PC-9 (cell line): ENCODE results near the gene KCNG1. TPM values are rescaled to one million over a fixed set of nuclear protein-coding genes. Genes with fewer than 3 reads are reported as not detected.
A peak's percentile ranks its signal among the peaks of the same experiment; 100 is the strongest.

Experiments
- BruUV-seq: library from RNA; stranded (reverse); fragments of 400-500 nt; replicated peaks from 2 replicates; lab custom pipeline; 2021; lab: Mats Ljungman, UMichigan
- CTCF ChIA-PET: fragments of 300-600 bp; sonication (Branson Sonifier 250); formaldehyde crosslinking; loops from one replicate; lab custom pipeline; 2022; ENCODE audit warnings: antibody characterized with exemption; lab: Charles Lee
- POLR2A ChIA-PET: fragments of 300-600 bp; sonication (Branson Sonifier 250); formaldehyde crosslinking; loops from one replicate; lab custom pipeline; 2022; ENCODE audit warnings: antibody characterized with exemption; ENCODE audit not compliant: unreplicated experiment; lab: Charles Lee
- DNase-seq, 2 experiments: peaks; one replicate each; pipeline versions ENCODE4 v3.0.0 to v3.0.0-alpha.2; 2015 to 2022; ENCODE audit warnings: mixed read lengths in 1 of 2
- H2AFZ ChIP-seq: fragments of 200-600 bp; sonication (generic); 2 replicates; pipeline ENCODE4 v1.8.1; 2017; ENCODE audit warnings: antibody characterized with exemption
- H3F3A ChIP-seq: fragments of 200-600 bp; sonication (generic); 2 replicates; pipeline ENCODE4 v1.8.1; 2017; ENCODE audit warnings: antibody characterized with exemption, mild to moderate bottlenecking, low read depth; ENCODE audit not compliant: insufficient read depth
- H3K27ac ChIP-seq: fragments of 200-600 bp; sonication (generic); 2 replicates; pipeline ENCODE4 v1.6.1; 2016; ENCODE audit warnings: mixed run types
- H3K27me3 ChIP-seq: fragments of 200-600 bp; sonication (generic); 2 replicates; pipeline ENCODE4 v1.6.1; 2016; ENCODE audit warnings: low read depth, mixed run types; ENCODE audit not compliant: insufficient read depth
- H3K36me3 ChIP-seq: fragments of 200-600 bp; sonication (generic); 2 replicates; pipeline ENCODE4 v1.6.1; 2016; ENCODE audit warnings: low read depth, mixed run types
- H3K4me1 ChIP-seq: fragments of 200-600 bp; sonication (generic); replicated peaks from 2 replicates; pipeline ENCODE4 v1.6.1; 2016; ENCODE audit warnings: mixed run types; ENCODE audit not compliant: insufficient read depth
- H3K4me2 ChIP-seq: fragments of 200-600 bp; sonication (generic); 2 replicates; pipeline ENCODE4 v1.6.1; 2017; ENCODE audit warnings: mixed run types
- H3K4me3 ChIP-seq: fragments of 200-600 bp; sonication (generic); 2 replicates; pipeline ENCODE4 v1.6.1; 2016; ENCODE audit warnings: mixed run types
- H3K79me2 ChIP-seq: fragments of 200-600 bp; sonication (generic); 2 replicates; pipeline ENCODE4 v1.6.1; 2017; ENCODE audit warnings: low read depth, mixed run types
- H3K9me2 ChIP-seq: fragments of 200-600 bp; sonication (generic); 2 replicates; pipeline ENCODE4 v1.8.1; 2017; ENCODE audit warnings: mild to moderate bottlenecking; ENCODE audit not compliant: insufficient read depth
- H3K9me3 ChIP-seq: fragments of 200-600 bp; sonication (generic); 2 replicates; pipeline ENCODE4 v1.8.1; 2016; ENCODE audit warnings: low read depth; ENCODE audit not compliant: insufficient read depth
- H4K20me1 ChIP-seq: fragments of 200-600 bp; sonication (generic); 2 replicates; pipeline ENCODE4 v1.8.1; 2017; ENCODE audit not compliant: insufficient read depth
- EZH2 ChIP-seq: fragments of 200-600 bp; sonication (generic); IDR thresholded peaks from 2 replicates; pipeline ENCODE4 v1.8.0; 2017; ENCODE audit warnings: antibody characterized with exemption, low read depth
- intact Hi-C: fragments of 100-400 bp; cut with micrococcal nuclease; formaldehyde crosslinking; loops from one replicate; pipeline ENCODE4 v1.10.0; 2022; ENCODE audit not compliant: unreplicated experiment
- total RNA-seq: library from RNA; stranded (reverse); gene quantifications from 2 replicates; pipeline ENCODE4 v1.2.3, GENCODE V29; 2021
- TF ChIP-seq, protein P1 (sequence below): fragments of 200-600 bp; sonication (generic); conservative IDR thresholded peaks from 2 replicates; pipeline ENCODE4 v1.6.1; 2017; ENCODE audit warnings: mixed run types, antibody characterized with exemption, mild to moderate bottlenecking, moderate library complexity

KCNG1 gene
- total RNA-seq, 1 experiment from 2014 or later: not detected

DNA sequence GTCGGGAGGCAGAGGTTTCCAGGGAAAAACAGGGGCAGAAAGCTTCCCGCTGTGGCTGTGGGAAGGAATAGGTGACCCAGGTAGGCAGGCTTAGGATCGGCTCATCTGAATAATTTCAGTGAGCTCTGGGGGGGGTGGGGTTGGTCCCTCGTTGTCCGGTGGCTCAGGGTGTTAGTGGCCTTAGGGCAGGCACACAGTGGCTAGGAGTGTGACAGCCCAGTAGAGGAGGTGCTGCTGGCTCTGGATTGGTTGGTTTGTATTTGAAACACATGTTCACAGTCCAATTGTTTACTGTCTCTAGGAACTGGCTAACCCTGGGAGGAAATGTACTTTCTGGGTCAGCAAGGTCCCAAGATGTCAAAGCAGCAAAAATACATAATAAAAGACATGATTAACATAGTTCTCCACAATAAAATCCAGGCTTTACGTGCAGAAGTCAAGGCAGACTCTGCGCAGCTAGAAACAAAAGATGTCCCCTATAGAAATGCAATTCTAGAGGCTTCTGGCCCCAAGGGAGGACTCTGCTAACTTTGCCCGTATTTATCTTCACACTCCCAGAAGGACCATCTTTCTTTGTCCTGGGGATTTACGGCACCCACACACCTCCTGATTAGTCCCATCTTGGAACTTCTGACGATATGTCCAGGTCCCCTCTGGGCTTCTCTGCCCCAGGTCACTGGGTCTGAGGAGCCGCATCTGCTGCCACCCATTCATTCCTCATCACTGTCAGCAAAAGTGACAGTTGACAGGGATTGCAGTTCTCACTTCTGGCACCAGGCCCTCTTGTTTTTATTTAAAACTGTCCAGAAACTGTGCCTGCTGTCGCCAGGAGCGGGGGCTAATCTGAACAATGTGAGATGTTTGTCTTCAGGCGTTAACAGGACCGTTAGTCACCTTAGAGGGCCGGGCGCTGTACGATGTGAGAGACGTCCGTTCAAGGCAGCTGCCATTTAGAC, 45.6 kb downstream of the KCNG1 start:
- intact Hi-C loops: no loop called here
- Histone ChIP-seq H3K36me3 (no peaks in the 10 kb centered on the region), H4K20me1 (no peaks in the 10 kb centered on the region), H3K27me3 (peaks cover 9% of the 10 kb centered on the region; the same call in 1 of the 2 replicates), H3F3A (peaks cover 14% of the 10 kb centered on the region), H3K79me2 (no peaks in the 10 kb centered on the region), H3K9me3 (no peaks in the 10 kb centered on the region), H3K9me2 (no peaks in the 10 kb centered on the region), H3K4me1 (peaks cover 7% of the 10 kb centered on the region), H2AFZ (no peak overlapping the region), H3K4me2 (no peak overlapping the region), H3K4me3 (no peak overlapping the region), H3K27ac (no peak overlapping the region)
- TF ChIP-seq EZH2: no peak
- TF ChIP-seq, protein P1, sequence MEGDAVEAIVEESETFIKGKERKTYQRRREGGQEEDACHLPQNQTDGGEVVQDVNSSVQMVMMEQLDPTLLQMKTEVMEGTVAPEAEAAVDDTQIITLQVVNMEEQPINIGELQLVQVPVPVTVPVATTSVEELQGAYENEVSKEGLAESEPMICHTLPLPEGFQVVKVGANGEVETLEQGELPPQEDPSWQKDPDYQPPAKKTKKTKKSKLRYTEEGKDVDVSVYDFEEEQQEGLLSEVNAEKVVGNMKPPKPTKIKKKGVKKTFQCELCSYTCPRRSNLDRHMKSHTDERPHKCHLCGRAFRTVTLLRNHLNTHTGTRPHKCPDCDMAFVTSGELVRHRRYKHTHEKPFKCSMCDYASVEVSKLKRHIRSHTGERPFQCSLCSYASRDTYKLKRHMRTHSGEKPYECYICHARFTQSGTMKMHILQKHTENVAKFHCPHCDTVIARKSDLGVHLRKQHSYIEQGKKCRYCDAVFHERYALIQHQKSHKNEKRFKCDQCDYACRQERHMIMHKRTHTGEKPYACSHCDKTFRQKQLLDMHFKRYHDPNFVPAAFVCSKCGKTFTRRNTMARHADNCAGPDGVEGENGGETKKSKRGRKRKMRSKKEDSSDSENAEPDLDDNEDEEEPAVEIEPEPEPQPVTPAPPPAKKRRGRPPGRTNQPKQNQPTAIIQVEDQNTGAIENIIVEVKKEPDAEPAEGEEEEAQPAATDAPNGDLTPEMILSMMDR: no peak
- POLR2A ChIA-PET: no interaction called here
- CTCF ChIA-PET: no interaction called here
- peak in 1 of 2 experiments; percentile 29 for DNase-seq
- no TSS peak for BruUV-seq

DNA sequence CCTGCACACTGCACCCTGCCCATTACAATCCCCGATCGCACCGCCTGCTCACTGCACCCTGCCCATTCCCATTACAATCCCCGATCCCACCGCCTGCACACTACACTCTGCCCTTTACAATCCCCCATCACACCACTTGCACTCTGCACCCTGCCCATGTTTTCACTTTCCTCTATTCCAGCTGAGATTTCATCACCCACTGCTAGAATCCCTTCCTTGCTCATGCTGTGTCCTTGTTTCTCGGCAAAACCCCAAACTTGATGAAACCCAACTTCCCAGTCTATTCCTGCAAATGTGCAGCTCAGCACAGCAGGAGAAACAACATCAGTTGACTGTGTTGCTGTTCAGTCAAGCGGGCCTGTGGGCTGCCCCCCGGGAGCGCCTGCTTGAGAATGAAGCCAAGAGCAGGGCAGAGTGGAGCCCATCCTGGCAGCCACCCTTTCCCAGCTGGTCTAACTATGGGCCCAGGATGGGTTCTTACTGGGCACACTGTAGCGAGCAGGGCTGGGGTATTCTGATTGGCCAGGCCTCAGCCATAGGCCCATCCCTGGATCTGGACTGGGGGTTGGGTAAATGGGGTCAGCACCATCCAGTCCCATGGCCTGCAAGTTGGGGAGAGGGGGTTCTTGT, 47.1 kb downstream of the KCNG1 start:
- no peak overlapping the region for H2AFZ ChIP-seq
- peaks cover 7% of the 10 kb centered on the region for H3K4me1 ChIP-seq
- peaks cover 13% of the 10 kb centered on the region for H3F3A ChIP-seq
- H4K20me1 ChIP-seq: no peaks in the 10 kb centered on the region
- H3K27ac ChIP-seq: no peak overlapping the region
- intact Hi-C loops: no loop called here
- H3K36me3 ChIP-seq: no peaks in the 10 kb centered on the region
- CTCF ChIA-PET: no interaction called here
- H3K9me2 ChIP-seq: no peaks in the 10 kb centered on the region
- H3K9me3 ChIP-seq: no peaks in the 10 kb centered on the region
- peaks cover 9% of the 10 kb centered on the region; the same call in 1 of the 2 replicates for H3K27me3 ChIP-seq
- POLR2A ChIA-PET: no interaction called here
- H3K79me2 ChIP-seq: no peaks in the 10 kb centered on the region
- no peak overlapping the region for H3K4me3 ChIP-seq
- DNase-seq: no peak
- no TSS peak for BruUV-seq
- TF ChIP-seq, protein P1: no peak
- no peak for TF ChIP-seq EZH2
- no peak overlapping the region for H3K4me2 ChIP-seq

DNA sequence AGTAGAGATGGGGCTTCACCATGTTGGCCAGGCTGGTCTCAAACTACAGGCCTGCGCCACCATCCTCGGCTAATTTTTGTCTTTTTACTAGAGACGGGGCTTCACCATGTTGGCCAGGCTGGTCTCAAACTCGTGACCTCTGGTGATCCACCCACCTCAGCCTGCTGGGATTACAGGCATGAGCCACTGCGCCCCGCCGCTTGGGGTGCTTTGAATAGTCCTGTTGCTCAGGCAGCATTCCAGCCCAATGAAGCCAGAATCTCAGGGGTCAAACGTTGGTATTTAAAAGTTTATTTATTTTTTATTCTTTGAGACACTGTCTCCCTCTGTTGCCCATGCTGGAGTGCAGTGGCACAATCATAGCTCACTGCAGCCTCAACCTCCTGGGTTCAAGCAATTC, 53.0 kb downstream of the KCNG1 start:
- no peak for DNase-seq
- no peaks in the 10 kb centered on the region for H3F3A ChIP-seq
- H3K4me3 ChIP-seq: no peak overlapping the region
- H3K9me3 ChIP-seq: no peaks in the 10 kb centered on the region
- intact Hi-C loops: no loop called here
- H3K27me3 ChIP-seq: peaks cover 9% of the 10 kb centered on the region; the same call in 1 of the 2 replicates
- BruUV-seq: no TSS peak
- H3K36me3 ChIP-seq: no peaks in the 10 kb centered on the region
- H3K4me2 ChIP-seq: no peak overlapping the region
- H3K27ac ChIP-seq: no peak overlapping the region
- H3K79me2 ChIP-seq: no peaks in the 10 kb centered on the region
- CTCF ChIA-PET: interaction anchor here (0.6 kb wide), 1 partner anchor 400 kb away, joined by 9 read pairs; no protein-coding TSS in a partner anchor
- no peaks in the 10 kb centered on the region for H4K20me1 ChIP-seq
- H3K4me1 ChIP-seq: no peaks in the 10 kb centered on the region
- no peak overlapping the region for H2AFZ ChIP-seq
- TF ChIP-seq, protein P1: no peak
- no peak for TF ChIP-seq EZH2
- no peaks in the 10 kb centered on the region for H3K9me2 ChIP-seq
- POLR2A ChIA-PET: no interaction called here
